NCI-H1930 (cell line): ENCODE data around the gene CEP68.

Experiments used
- DNase-seq, 2 experiments: peaks; one replicate each; lab custom pipeline; 2025; lab: John Stamatoyannopoulos, UW

The CEP68 gene

GRCh38 chr2:65057391-65058052 is 1.3 kb downstream of the CEP68 start:
- no peak for DNase-seq

GRCh38 chr2:65059071-65059470 is 2.9 kb downstream of the CEP68 start:
- no peak for DNase-seq

GRCh38 chr2:65061146-65061909 is 5.1 kb downstream of the CEP68 start:
- DNase-seq = no peak

GRCh38 chr2:65061910-65062339 is 5.7 kb downstream of the CEP68 start:
- no peak for DNase-seq

GRCh38 chr2:65062843-65063825 is 6.9 kb downstream of the CEP68 start:
- no peak for DNase-seq

GRCh38 chr2:65064728-65065552 is 8.7 kb downstream of the CEP68 start:
- DNase-seq = no peak

- no peak for DNase-seq
Measured at GRCh38 chr2:65067806-65068553, 11.8 kb downstream of the CEP68 start.

- DNase-seq = no peak
Measured at GRCh38 chr2:65069439-65069824, 13.2 kb downstream of the CEP68 start.

- DNase-seq = no peak
Measured at GRCh38 chr2:65070172-65070830, 14.1 kb downstream of the CEP68 start.

GRCh38 chr2:65070856-65071255 is 14.6 kb downstream of the CEP68 start:
- no peak for DNase-seq

GRCh38 chr2:65071499-65072180 is 15.4 kb downstream of the CEP68 start:
- DNase-seq = no peak

- DNase-seq = no peak
Measured at GRCh38 chr2:65072181-65072970, 16.2 kb downstream of the CEP68 start.

GRCh38 chr2:65073879-65074565 is 17.8 kb downstream of the CEP68 start:
- no peak for DNase-seq

GRCh38 chr2:65075176-65075575 is 19.0 kb downstream of the CEP68 start:
- DNase-seq = no peak

GRCh38 chr2:65075605-65076344 is 19.6 kb downstream of the CEP68 start:
- DNase-seq = no peak

GRCh38 chr2:65076345-65076710 is 20.1 kb downstream of the CEP68 start:
- no peak for DNase-seq

GRCh38 chr2:65077898-65078297 is 21.7 kb downstream of the CEP68 start:
- no peak for DNase-seq

- no peak for DNase-seq
Measured at GRCh38 chr2:65079017-65079416, 22.8 kb downstream of the CEP68 start.
